HG03342 (cell line): ENCODE measurements around the gene CCDC3.
"Not testable (repeated sequence)": the region's sequence is repeated elsewhere in the genome, so short reads cannot be mapped to it uniquely, and the experiment has no call there.

ENCODE experiments used
- ATAC-seq: cut with Tn5 transposase; IDR thresholded peaks from one replicate; pipeline ENCODE4 v1.9.1; 2021; ENCODE audit warnings: mild to moderate bottlenecking, moderate library complexity; ENCODE audit not compliant: unreplicated experiment

Gene CCDC3

DNA sequence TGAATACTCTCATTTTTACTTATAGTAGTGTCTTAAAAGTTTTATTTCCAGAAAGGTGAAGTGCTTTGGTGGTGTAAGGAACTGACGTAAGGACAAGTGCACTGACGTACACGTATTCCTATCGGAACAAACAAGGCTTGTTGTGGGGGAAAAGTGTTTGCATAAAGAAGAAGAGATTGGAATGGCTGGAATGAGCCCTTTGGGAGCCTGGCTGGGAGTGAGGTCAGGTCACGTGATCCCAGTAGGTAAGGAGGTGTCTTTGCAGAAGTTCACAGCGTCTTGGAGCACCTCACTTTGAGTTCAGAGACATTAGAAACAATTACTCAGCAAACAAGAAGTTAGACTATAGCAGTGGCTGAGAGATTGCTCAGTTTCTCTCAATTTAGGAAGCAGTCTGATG is 104.2 kb downstream of the CCDC3 start:
- no peak for ATAC-seq

- ATAC-seq = no peak
These were observed 105.3 kb downstream of the CCDC3 start for GRCh38 chr10:12896251-12896650.

GRCh38 chr10:12892924-12893323 is 108.6 kb downstream of the CCDC3 start:
- no peak for ATAC-seq

- ATAC-seq = no peak
These were observed 110.6 kb downstream of the CCDC3 start for GRCh38 chr10:12890958-12891357.

GRCh38 chr10:12888470-12888869 is 113.0 kb downstream of the CCDC3 start:
- ATAC-seq = no peak

DNA sequence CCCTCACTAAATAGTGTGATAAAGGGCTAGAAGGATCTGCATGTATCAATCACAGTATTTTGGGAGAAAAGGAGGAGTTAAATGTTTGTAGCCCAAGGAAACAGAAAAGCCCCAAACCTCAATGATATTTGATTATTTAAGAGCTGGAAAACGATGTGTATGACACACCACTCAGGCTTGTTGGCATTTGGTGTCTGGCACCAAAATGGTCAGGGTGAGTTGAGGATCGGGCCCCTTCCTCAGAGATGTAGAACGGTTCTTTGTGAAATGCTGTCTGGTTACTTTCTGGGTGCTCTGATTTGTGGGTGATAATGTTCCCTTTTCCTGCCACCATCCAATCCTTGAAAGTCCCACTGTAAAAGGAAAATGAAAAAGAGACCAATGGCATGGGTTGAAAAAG is 113.7 kb downstream of the CCDC3 start:
- no peak for ATAC-seq

DNA sequence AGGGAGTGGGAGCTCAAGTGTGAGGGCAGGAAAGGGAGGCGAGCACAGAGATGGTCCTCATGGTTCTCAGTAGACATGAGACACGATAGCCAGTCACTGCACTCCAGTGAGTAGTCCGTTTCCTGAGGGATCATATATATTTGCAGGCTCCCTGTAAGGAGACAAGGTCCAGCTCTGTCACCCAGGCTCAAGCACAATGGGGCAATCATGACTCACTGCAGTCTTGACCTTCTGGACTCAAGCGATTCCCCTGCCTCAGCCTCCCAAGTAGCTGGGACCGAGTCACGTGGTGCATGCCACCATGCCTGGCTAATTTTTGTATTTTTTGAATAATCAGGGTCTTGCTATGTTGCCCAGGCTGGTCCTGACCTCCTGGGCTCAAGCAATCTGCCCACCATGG is 116.7 kb downstream of the CCDC3 start:
- ATAC-seq = no peak

- no peak for ATAC-seq
These were observed 121.1 kb downstream of the CCDC3 start for GRCh38 chr10:12880423-12880822.

- no peak for ATAC-seq
These were observed 124.4 kb downstream of the CCDC3 start for GRCh38 chr10:12877150-12877549.

- no peak for ATAC-seq
These were observed 125.2 kb downstream of the CCDC3 start for GRCh38 chr10:12876266-12876665.

- no peak for ATAC-seq
These were observed 126.4 kb downstream of the CCDC3 start for GRCh38 chr10:12875100-12875499.

- ATAC-seq = no peak
These were observed 127.0 kb downstream of the CCDC3 start for GRCh38 chr10:12874501-12874900.

DNA sequence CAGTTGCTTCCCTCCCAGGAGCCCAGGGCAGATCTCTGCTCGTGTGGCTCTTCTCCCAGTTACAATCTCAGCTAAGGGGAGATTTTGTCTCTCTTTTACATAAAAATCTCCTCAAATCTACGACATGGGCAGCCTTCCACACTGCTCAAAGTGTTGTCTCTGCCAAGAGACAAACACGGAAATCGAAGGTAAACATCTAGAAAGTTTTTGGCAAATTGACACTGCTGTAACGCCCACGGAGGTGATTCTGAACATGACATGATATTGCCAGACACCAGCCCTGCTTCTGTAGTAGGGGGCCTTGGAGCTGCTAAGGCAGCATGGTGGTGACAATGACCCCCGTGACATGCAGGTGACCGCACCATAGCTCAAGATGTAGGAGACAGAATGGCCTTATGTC is 128.3 kb downstream of the CCDC3 start:
- ATAC-seq = no peak

- no peak for ATAC-seq
These were observed 128.9 kb downstream of the CCDC3 start for GRCh38 chr10:12872577-12872976.

DNA sequence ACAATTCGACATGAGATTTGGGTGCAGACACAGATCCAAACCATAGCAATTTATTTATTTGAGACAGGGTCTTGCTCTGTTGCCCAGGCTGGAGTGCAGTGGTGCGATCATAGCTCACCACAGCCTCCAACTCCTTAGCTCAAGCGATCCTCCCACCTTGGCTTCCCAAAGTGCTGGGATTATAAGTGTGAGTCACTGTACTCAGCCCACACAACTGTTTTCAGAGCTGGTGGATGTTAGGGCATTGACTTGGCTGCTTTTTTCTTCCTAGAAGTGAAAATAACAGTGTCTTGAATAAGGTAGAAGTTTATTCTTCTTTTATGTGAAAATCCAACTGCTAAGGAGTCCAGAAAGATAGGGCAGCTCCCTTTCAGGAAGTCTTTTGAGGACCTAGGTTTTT is 132.1 kb downstream of the CCDC3 start:
- no peak for ATAC-seq

DNA sequence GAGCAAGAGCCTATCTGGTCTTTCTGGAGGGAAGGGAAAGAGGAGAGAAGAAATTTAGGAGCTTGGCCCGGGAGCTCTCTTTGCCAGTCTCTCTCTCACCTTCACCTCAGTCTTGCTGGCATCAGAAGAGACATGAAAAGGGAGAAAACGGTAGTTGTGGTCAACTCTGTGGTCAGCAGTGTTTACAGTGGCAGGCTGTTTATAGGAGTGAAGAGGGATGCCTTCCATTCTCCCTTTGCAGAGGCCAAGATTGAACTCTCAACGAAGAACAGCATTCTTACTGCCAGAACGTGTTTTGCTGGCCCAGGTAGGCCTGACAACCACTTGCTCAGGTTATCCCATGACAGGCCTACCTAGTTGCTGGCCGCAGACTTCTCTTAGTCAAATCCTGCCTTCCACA is 133.3 kb downstream of the CCDC3 start:
- ATAC-seq = no peak

DNA sequence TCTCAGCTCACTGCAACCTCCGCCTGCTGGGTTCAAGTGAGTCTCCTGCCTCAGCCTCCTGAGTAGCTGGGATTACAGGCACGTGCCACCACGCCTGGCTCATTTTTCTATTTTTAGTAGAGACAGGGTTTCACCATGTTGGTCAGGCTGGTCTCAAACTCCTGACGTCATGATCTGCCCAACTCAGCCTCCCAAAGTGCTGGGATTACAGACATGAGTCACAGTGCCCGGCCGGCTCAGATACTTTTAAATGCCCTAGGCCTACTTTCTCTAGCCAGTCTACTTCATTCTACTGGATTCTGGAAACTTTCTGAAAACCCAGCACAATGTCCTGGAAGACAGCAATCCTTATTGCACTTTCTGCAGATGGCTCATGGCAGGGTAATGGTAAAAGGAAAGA is 136.0 kb downstream of the CCDC3 start:
- ATAC-seq = not testable (repeated sequence)

DNA sequence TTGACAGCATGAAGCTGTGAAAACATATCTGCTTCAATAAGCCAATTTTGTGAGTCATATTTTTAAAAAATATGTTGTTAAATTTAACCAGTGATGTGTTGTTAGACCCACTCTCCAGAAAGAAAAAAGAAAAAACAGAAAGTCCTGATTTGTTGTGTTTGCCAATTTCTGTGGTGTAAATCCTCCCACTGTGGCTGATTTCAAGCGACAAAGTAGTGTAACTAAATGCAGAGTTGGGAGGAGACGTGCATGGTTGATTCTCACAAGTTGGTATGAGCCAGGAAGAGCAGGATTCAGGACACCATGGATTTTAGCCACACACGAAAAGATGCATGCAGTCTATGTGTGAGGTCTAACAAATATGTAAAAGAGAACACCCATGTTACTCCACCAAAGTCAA is 139.1 kb downstream of the CCDC3 start:
- no peak for ATAC-seq

DNA sequence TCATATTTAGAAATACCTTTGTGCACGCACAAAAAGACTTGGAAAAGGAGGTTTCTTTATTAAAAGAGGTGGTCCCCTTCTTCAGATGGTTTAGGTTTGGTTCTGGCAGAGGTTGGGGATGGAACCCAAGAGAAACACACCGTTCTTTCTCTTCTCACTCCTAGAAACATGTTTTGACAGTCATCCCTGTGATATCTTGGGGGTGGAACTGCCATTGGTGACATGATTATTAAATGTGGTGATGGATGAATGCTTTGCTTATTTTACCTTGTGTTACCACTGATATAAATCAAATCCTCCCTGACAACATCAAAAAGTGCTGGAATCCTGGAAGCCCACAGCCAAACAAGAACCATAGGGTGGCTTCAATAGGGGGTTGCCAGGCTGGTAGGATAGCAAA is 146.5 kb downstream of the CCDC3 start:
- ATAC-seq = no peak

DNA sequence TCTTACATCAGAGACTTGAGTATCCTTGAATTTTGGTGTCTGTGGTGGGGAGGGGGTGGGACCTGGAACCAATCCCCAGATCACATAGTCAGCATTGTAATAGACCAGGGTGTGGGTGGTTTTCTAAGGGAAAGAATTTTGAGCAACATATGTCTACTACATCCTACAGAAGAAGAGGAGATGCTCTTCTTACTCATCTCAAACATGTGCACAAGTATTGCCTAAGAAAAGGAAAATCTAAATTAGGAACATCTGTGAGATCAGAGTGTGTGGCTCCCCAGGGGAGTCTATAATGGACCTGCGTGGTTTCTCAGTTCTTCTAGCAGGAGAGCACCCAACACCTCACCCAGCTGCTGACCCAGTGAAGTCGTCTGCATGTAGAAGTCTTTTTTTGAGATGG is 148.8 kb downstream of the CCDC3 start:
- ATAC-seq = no peak

- no peak for ATAC-seq
These were observed 152.0 kb downstream of the CCDC3 start for GRCh38 chr10:12849319-12850181.

DNA sequence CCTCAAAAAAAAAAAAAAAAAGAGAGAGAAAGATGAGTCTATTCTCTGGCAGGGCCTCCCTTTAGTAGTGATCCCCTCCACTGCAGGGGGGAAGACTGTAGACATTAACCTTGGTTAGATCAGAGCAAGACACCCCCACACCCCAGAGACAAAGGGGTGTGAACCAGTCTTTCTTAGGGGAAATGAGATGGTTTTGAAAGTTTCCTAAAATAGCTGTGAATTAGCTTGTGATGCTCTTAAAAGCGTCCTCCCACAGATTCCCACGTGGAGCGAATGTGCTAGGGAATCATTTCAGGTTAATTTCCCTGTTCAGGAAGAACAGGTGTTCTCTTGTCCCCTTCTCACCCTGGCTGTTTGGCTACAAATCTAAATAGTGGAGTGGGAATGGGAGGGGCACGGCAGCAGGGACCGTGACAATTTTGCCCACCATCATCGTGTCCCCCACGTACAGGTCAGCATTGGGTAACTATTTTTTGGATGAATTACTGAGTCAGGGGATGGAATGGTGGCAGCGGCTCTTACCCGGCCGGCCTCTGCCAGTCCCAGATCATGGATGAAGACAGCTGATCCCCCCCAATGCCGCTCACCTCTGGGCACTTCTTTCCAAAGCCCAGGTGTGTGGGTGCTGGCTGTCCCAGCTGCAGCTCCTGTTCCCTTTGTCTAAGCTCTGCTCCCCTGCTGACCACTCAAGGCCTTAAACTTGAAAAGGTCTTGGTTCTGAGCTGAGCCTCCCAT is 152.9 kb downstream of the CCDC3 start:
- no peak for ATAC-seq
